HG03558 (cell line): ENCODE data around the gene ALG5.

Source experiments
- ATAC-seq: cut with Tn5 transposase; IDR thresholded peaks from one replicate; pipeline ENCODE4 v1.9.1; 2021; ENCODE audit warnings: moderate number of reproducible peaks; ENCODE audit not compliant: unreplicated experiment; ENCODE audit errors: extremely low read depth

Gene ALG5, protein sequence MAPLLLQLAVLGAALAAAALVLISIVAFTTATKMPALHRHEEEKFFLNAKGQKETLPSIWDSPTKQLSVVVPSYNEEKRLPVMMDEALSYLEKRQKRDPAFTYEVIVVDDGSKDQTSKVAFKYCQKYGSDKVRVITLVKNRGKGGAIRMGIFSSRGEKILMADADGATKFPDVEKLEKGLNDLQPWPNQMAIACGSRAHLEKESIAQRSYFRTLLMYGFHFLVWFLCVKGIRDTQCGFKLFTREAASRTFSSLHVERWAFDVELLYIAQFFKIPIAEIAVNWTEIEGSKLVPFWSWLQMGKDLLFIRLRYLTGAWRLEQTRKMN

DNA sequence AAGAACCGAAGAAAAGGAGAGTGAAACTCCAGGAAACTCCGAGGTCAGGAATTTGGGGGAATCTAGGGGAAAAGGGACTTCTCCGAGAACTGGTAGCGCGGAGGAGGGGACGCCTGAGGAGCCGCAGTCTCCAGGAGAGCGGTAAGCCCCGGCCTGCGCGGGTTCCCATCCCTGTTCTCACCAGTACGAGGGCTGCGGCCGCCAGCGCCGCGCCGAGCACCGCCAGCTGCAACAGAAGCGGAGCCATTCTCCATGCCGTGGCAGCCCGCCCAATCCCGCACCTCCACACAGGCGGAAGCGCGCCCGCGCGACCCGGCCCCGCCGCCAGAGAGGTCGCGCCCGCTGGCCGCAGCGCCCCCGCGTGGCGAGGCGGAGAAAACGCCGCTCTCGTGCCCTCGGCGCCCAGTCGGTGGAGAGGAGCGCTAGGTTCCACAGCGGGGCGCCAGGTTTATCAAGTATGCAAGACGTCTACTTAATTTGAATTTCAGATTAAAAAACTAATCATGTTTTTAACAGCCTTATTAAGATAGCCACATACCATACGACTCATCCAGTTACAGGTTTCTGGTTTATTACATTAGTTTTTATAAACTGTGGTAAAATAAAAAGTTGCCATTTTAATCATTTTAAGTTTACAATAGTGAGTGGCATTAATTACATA, at the start of gene ALG5:
TSS of gene ALG5 (minus strand) at position 287 of the 661 bp plus-strand sequence. CDS start at position 247, 40 bp downstream.
- ATAC-seq, result peak; percentile 65

DNA sequence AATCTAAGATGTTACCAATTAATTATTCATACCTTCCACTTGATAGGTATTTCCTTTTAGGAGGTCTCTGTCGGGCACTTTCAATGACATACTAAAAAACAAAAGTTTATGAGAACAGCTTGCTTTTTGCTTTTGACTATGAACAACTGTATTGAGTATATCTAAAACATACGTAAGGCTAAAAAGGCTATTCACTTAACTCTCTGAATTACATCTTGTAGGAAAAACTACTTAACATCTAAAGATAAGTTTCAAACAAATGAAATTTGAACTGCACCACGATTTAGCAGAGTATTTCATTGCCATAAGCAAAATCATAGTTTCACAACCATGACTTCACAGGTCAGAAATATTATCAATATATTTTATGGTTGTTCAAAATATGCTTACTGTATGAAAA, 48.7 kb upstream of the ALG5 start:
- ATAC-seq, result no peak

DNA sequence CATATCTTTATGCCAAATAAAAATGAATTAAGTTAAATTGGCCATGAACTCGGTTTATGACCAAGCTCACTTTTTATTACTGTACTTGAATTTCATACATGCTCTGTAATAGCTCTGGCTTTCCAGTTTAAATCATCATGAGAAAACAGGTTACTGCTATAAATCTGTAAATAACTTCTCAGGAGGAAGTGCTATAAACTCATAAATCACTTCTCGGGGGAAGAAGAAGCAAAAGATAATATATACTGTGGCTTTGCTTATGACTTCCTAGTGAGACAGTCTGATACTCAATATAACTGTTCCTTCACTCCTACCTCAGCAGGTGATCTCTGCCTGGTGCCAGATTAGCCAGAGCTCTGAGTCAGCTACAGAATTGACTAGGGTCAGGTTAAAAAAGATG, 47.9 kb upstream of the ALG5 start:
- ATAC-seq, result no peak

DNA sequence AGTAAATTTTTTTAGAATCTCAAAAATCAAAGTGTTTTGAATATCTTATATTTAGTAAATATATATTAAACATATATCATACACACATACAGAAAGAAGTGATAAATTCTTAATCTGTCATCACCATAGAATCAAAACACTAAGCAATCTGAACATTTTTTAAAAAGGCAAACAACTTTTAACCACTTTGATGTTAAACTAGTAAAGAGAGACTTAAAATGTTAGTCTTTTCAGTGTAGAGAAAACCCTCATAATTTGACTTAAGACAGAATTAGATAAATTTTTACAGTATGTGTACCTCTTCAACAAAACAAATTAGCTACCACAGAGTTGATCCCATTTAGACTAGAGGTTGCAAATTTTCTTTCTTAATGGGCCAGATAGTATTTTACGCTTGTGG, 46.9 kb upstream of the ALG5 start:
- no peak for ATAC-seq

DNA sequence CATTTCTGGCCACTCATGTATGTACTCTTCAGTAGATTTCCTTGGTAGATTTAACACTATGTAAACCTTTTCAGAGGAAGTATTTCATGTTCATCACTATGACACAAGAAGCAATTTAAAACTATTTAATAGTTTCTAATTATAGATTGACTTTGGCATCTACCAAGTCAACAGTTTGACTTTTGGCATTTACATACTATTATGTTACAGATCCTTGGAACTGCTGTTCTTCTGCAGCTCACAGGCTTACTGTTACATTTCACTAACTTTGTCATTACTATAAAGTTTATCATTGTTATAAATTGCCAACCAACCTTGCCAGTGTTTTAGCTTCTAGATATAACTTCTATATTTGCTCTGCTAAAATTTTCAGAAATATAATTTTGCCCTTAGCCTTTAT, 41.6 kb upstream of the ALG5 start:
- no peak for ATAC-seq

DNA sequence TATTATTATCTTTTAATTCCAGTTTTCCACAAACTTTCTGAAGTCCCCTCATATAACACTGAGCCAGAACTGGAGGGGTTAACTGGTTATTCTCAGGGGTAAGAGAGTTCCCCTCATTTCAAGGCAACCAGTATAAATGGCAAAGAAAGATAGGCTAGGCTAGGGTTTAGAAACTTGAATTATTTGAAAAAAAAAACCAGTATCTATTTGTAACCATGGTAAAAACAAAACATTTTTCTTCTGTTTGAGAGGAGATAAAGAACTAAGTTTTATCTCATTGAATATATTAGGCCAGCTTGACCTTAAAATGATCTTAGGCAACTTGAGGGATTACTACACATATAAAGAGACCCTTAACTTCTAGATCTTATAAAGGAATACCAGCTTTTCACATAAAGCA, 40.8 kb upstream of the ALG5 start:
- ATAC-seq, result no peak

DNA sequence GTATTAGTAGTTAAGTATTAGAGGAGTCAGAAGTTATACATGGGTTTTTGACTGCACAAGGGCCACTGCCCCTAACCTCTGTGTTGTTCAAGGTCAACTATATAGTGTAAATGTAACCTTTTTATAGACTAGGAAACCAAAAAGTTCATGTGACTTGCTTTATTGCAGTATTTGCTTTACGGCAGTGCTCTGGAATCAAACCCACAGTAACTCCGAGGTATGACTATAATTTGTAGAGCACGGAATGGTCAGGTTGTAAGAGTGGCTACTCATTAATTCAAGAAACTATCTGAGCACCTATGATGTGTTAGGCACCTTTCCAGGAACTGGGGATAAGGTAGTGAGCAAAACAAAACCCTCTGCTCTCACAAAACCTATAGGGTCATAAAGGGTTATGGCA, 38.1 kb upstream of the ALG5 start:
- ATAC-seq, result no peak

DNA sequence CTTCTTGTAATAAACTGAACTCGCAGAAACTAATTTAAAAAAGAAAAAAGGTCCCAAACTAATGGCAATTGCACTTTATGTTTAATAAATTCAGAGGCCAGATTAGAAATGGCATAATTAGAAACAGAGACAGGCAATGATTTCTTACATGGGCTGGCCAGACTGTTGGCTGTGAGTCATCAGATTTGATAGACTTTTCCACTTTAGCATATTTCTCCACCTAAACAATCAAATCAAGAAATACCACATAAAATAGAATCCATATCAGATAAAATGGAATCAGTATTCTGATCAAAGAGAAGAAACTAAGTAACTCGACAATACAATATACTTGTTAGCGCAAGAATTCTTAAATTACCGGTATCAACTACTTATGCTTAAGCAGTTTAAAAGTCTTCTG, 30.5 kb upstream of the ALG5 start:
- no peak for ATAC-seq

DNA sequence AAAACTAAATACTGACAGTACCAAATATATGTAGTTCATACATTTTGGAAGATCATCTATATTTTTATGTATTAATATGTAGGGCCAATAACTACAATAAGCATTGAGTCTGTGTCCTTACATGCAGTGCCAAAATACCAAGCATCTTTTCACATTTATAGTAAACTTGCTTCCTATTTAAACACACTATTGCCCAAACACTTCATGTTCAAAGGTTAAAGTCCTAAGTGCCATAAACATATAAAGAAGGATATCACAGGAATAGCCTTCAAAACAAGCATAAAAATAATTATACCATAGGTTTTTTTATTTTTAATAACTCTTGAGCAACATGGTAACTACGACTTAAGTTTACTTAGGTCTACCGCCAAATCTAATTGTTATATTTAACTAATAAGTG, 28.5 kb upstream of the ALG5 start:
- ATAC-seq, result no peak

DNA sequence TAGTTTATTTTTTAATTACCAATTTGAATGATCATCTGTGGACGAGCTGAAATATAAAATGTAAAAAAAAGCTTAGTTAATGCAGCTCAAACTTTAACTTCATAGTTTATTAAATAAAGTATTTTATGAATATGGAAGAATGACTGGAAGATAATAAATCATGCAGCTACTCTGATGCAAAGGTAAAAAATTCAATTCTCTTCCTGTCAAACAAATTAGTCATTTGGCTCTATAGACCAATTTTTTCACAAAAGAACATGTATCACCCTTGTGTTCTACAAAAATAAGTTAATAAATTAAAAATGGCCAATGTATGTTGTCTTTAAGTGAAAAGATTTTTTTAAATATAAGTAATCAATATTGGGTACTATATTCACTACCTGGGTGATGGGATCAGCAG, 27.6 kb upstream of the ALG5 start:
- ATAC-seq, result no peak

DNA sequence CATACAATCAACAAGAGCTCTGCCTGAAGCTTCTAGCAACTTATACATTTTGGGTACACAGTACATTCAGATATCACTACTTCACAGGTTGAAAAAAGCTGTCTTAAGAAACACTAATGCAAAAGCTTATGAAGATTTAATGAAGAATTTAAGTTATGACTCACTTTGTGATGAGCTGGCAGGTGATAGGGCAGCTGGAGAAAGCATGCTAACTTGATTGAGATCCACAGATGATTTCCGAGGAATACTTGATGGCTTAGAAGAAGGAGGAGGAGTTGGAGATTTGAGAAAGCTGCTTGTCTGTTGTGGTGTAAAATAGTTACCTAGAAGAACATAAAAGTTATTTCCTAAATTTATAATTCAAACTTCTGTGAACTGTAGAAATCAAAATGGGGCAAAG, 24.7 kb upstream of the ALG5 start:
- ATAC-seq, result no peak

DNA sequence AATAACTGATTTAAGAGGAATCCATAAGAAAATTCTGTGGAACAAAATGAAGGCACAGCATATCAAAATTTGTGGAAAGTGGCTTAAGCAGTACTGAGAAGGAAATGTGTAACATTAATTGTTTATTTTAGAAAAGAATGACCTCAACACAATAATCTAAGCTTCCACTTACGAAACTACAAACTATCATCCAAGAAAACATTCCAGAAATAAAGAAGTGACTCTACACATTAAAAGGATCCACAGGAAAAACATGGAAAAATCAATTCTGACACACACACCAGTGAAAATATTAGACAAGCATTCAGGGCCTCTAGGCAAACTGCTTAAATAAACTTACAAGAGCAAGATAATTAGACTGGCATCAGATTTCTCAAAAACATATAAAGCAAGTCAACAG, 15.5 kb upstream of the ALG5 start:
- ATAC-seq, result no peak

DNA sequence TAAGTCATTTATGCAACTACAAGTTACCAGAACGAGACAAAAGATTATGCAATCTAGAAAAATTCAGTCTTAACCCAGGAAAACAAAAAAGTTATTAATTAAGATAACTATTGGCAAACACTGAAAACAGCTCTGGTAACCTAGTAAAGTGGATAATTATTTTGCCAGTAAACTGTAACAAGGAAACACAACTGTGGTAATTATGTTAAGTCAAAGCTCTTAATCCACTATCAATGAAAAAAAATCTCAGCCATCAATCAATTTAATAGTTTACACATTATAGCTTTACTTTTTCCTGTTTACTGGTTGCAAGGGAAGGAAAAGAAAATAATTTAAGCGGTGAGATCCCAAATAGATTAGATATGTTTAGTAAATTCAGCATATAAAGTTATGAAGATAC, 12.6 kb upstream of the ALG5 start:
- no peak for ATAC-seq

DNA sequence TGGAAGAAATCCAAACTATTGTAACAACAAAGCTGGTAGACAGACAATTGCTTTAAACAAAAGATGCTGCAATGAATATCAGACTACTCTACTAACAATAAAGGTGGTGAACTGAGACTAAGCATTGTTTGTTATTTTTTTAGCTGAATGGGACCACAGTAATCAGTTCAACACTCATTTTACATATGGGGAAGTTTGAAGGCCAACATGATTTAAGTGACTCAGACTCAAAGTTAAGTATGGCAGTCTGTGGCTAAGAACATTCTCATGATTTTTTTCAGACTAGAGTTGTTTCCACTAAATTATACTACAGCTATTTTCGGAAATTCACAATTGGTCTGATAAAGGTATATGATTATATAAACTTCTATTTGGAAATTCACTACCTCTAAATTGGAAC, 11.9 kb upstream of the ALG5 start:
- ATAC-seq, result no peak

DNA sequence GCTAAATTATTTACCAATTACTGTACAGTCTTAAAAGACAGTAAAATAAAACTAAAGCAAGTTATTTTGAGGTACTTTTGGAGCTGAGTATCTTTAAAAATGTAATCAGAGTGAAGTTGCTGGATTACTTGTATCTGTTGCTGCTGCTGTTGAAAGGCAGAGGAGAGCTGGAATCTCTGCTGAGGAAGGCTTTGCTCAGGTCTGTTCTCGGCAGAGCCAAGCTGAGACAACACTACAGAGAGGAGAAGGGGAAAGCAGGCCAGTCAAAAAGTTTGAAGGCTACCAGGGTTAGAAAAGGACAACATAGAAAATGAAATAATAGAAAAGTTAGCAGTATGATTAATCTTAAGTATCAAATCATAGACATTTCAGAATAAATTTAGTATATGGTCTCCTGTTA, 11.3 kb upstream of the ALG5 start:
- no peak for ATAC-seq

DNA sequence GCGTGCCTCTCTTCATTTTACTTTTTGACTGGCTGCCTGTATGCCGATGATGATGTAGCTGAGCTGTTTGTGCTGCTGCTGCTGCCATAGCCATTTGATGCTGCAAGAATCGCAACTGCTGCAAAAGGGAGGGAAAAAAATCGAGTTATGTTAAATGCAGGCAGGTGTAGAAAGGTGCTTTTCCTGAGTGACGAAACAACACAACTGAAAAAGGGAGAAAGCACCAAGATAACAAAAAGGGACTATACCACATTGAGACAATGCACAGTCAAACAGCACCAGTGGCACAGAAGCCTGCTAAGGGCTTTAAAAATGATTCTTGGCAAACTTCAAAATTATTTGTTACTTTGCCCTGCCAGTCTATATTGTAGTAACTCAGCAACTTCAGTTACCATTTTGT, 10.6 kb upstream of the ALG5 start:
- no peak for ATAC-seq

DNA sequence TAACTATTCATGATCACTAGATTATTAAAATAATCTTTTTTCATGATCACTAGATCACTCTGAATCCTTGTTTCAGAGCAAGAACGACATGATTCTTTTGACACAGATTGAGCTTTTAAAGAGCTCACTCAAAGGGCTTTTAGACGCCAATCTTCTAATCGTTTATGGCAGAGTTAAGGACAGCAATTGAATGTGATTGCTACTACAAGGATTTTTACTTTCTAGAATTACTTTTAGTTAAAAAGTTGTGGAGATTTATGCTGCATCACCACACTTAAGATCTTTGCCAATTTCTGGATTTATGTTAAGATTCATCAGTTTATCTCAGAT, 2.7 kb upstream of the ALG5 start:
- ATAC-seq, result no peak

DNA sequence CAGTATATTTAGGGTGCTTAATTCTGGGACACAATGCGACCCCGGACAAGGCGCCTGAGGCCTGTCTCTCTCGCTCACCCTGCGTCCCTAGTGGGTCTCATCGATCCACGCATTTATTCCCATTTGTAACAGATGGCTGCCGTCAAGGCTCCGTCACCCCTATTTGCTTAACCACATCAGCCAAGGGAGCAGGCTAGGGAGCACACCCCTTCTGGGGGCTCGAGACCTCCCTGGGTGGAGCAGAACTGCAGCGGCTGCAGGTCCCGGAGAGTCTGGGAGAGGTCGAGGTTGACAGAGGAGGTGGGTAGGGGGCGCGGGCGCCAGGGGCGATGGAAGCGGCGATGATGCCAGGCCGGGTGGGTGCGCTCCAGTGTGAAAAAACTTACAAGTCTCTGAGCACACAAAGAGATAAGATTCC, 507 bp downstream of the ALG5 start:
- ATAC-seq, result no peak

DNA sequence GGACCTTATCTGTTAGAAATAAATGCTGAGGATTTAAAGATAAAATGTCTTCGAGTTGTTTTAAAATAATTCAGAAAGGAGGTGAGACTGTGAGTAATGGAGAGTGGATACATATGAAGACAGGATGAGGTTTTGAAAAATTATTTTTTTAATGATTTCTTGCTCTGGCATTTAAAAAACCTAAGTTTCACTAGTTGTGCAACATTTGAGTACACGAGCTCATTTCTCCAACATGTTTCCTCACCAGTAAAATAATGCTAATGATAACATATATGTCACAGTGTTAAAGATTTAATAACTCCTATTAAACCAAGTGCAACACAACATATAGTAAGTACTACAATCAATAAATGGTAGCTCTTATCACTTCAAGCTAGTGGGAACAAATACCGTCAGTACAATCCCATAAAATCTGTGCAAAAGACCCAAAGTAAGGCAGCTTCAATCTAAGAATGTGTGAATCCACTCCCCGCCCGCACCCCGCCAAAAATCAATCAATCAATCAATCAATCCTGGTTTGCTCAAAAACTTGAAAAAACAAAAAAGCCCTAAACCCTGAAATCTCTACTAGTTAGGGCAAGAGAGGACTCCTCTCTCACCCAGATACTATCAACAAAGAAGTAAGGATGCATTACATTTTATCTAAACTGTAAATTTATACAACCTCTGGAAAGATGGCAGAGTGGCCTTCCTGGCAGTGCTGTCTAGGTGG, 1.3 kb downstream of the ALG5 start:
- no peak for ATAC-seq

DNA sequence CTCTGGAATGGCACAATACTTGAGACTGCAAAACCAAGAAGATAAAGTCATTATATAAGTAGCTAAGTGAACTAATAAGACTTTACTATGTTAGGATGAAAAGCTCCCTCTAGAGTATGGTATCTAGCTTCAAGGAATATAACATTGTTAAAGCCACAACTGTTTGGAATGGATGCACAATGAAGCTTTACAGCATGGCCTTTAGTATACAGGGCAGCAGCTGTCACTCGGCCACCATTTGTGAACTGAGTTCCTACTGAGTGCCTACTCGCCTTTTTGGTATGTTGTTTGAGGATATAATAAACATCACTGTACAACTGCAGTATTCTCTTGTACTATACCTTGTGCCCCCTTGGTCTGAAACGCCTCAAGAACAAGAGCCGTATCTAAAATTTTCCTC, 6.8 kb downstream of the ALG5 start:
- ATAC-seq, result no peak

DNA sequence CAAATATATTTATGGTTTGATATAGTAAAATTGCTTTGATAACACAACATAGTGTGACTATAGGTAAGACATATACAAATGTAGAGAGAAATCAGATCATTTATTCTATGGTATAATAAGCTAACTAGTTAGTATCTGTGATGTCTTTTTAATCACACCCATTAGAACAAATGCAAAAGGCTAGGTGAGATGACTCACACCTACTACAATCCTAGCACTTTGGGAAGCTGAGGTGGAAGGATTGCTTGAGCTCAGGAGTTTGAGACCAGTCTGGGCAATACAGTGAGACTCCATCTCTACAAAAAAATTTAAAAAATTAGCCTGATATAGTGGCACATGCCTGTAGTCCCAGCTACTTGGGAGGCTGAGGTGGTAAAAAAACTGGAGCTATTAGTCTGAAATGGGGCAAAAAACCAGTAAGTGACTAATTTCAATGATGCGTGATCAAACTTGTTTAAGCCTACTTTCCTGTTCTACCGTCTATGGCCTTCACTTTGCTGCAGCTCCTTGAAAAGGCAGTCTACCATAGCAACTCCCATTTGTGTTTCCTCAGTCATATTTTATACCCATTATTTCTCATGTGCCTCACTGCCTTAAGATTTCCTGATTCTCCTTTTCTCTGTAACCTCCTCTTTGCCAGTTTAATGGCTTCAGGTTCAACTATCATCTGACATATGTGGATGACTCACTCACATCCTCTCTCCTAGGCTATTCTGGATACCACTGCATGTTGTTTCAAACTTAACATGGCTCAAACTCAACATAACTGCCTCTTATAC, 12.5 kb downstream of the ALG5 start:
- ATAC-seq, result no peak
